GM12878 (cell line): ENCODE measurements around the gene ABCC4. TPM values are rescaled to one million over a fixed set of nuclear protein-coding genes. Genes with fewer than 3 reads are reported as not detected.

Source experiments
- ATAC-seq: fragments of 200-7000 bp; cut with Tn5 transposase; 3 replicates; pipeline ENCODE4 v1.9.1; 2020; ENCODE audit warnings: mild to moderate bottlenecking, moderate library complexity
- BruUV-seq: library from RNA; stranded (reverse); fragments of 400-500 nt; replicated peaks from 2 replicates; lab custom pipeline; 2021; lab: Mats Ljungman, UMichigan
- CTCF ChIA-PET: fragments of 300-600 bp; sonication (Branson Sonifier 250); formaldehyde crosslinking; extraction: SDS; loops from one replicate; lab custom pipeline; 2021; ENCODE audit warnings: inconsistent platforms; lab: Yijun Ruan, JAX
- POLR2A ChIA-PET: fragments of 350-600 bp; formaldehyde crosslinking; extraction: SDS; loops from one replicate; lab custom pipeline; 2021; ENCODE audit warnings: inconsistent platforms; lab: Charles Lee
- RAD21 ChIA-PET: fragments of 300-600 bp; sonication (Branson Sonifier 250); formaldehyde crosslinking; loops from one replicate; lab custom pipeline; 2023; ENCODE audit warnings: antibody characterized with exemption; ENCODE audit not compliant: unreplicated experiment; lab: Charles Lee
- SMC1A ChIA-PET: fragments of 300-600 bp; sonication (Branson Sonifier 250); formaldehyde crosslinking; loops from one replicate; lab custom pipeline; 2023; ENCODE audit not compliant: unreplicated experiment, uncharacterized antibody; lab: Charles Lee
- DNase-seq: peaks from one replicate; pipeline ENCODE4 v3.0.0-alpha.2; 2011; ENCODE audit warnings: low read depth, low spot score
- FAIRE-seq: peaks from 3 replicates; lab custom pipeline; 2011; peaks lifted over from hg19 to GRCh38; lab: Jason Lieb, UNC
- H2AFZ ChIP-seq: 2 replicates; pipeline ENCODE4 v1.6.0; 2011; ENCODE audit warnings: low read depth, low read length, control low read depth; ENCODE audit not compliant: control insufficient read depth
- H3K27ac ChIP-seq: 2 replicates; pipeline ENCODE4 v1.5.1; 2011; ENCODE audit warnings: control low read depth; ENCODE audit not compliant: control insufficient read depth, insufficient read depth
- H3K27me3 ChIP-seq, 2 experiments: replicated peaks in 1 of 2; 2 replicates each; pipeline versions ENCODE4 v1.6.0 to v1.6.1; 2011; ENCODE audit warnings: low read length in 1 of 2; ENCODE audit not compliant: control insufficient read depth in 2 of 2, insufficient read depth in 2 of 2
- H3K36me3 ChIP-seq, 2 experiments: 2 replicates each; pipeline ENCODE4 v1.5.1; 2011; ENCODE audit warnings: low read length in 1 of 2; ENCODE audit not compliant: control insufficient read depth in 2 of 2, insufficient read depth in 2 of 2
- H3K4me1 ChIP-seq: 2 replicates; pipeline ENCODE4 v1.6.1; 2011; ENCODE audit warnings: mild to moderate bottlenecking, low read length, moderate library complexity, mixed read lengths; ENCODE audit not compliant: control insufficient read depth, insufficient read depth
- H3K4me2 ChIP-seq: 2 replicates; pipeline ENCODE4 v1.6.0; 2011; ENCODE audit warnings: control low read depth; ENCODE audit not compliant: control insufficient read depth, insufficient read depth
- H3K4me3 ChIP-seq: fragments of 200-600 bp; sonication (generic); 2 replicates; pipeline ENCODE4 v1.5.1; 2016
- H3K79me2 ChIP-seq: 2 replicates; pipeline ENCODE4 v1.6.0; 2011; ENCODE audit warnings: low read length; ENCODE audit not compliant: control insufficient read depth, insufficient read depth
- H3K9ac ChIP-seq: 2 replicates; pipeline ENCODE4 v1.8.0; 2011; ENCODE audit warnings: low read length, control low read depth, mixed read lengths; ENCODE audit not compliant: control insufficient read depth, insufficient read depth
- H3K9me3 ChIP-seq: replicated peaks from 3 replicates; pipeline ENCODE4 v1.5.1; 2011; ENCODE audit warnings: mild to moderate bottlenecking, low read length; ENCODE audit not compliant: control insufficient read depth, insufficient read depth
- H4K20me1 ChIP-seq: 2 replicates; pipeline ENCODE4 v1.6.0; 2011; ENCODE audit not compliant: control insufficient read depth, insufficient read depth
- RAD21 ChIP-seq: IDR thresholded peaks from 2 replicates; pipeline ENCODE4 v1.6.1; 2011; ENCODE audit warnings: mild to moderate bottlenecking, low read depth, low read length, moderate library complexity; ENCODE audit not compliant: insufficient read depth
- RUNX3 ChIP-seq: IDR thresholded peaks from 2 replicates; pipeline ENCODE4 v1.6.1; 2012; ENCODE audit warnings: low read length, inconsistent platforms
- WGBS: methylation state at CpG from one replicate; pipeline ENCODE4 v1.1.6; 2016; ENCODE audit warnings: low lambda C conversion rate; ENCODE audit not compliant: insufficient replicate concordance, insufficient coverage; ENCODE audit errors: missing lambda C conversion rate; 5-methylcytosine and 5-hydroxymethylcytosine counted together
- in situ Hi-C: fragments of 300-500 bp; cut with MboI; formaldehyde crosslinking; loops from 9 replicates; pipeline ENCODE4 v1.14.3; 2018; ENCODE audit warnings: mixed read lengths
- intact Hi-C: fragments of 100-400 bp; cut with micrococcal nuclease; formaldehyde crosslinking; loops from one replicate; pipeline ENCODE4 v1.14.2; 2022; ENCODE audit not compliant: unreplicated experiment
- polyA plus RNA-seq, 11 experiments: library from polyadenylated mRNA; depleted of rRNA in 4 of 11; unstranded in 6 of 11; stranded (reverse) in 5 of 11; fragments of >200 nt; fragmentation: Nextera tagmentation in 4 of 11; fragmentation: Illumina TruSeq in 1 of 11; extraction: Ambion mirVana in 4 of 11; extraction: Trizol in 1 of 11; gene quantifications; 1 replicate in 1 of 11; 2 replicates in 10 of 11; pipeline versions ENCODE4 v1.2.1 to v1.2.3, GENCODE V29; 2011 to 2016; ENCODE audit warnings: inconsistent platforms in 2 of 11, missing spikeins in 2 of 11, low read depth in 1 of 11
- total RNA-seq, 4 experiments: library from RNA; depleted of rRNA in 3 of 4; stranded (reverse); fragments of >200 nt in 3 of 4; fragmentation: Illumina TruSeq in 1 of 4; extraction: Trizol in 1 of 4; gene quantifications; 2 replicates each; pipeline versions ENCODE4 v1.2.1 to v1.2.3, GENCODE V29; 2013 to 2021
- TF ChIP-seq, protein P1 (sequence below): fragments of 450-650 bp; IDR thresholded peaks from 2 replicates; pipeline ENCODE4 v1.6.1; 2016; ENCODE audit warnings: mild to moderate bottlenecking

The ABCC4 gene
- total and polyA plus RNA-seq, 10 of the 15 experiments (the other 5 are each of a cell fraction or from before 2014, with no cell fraction given): 7.2 to 44.4 (median 24.1) TPM

DNA sequence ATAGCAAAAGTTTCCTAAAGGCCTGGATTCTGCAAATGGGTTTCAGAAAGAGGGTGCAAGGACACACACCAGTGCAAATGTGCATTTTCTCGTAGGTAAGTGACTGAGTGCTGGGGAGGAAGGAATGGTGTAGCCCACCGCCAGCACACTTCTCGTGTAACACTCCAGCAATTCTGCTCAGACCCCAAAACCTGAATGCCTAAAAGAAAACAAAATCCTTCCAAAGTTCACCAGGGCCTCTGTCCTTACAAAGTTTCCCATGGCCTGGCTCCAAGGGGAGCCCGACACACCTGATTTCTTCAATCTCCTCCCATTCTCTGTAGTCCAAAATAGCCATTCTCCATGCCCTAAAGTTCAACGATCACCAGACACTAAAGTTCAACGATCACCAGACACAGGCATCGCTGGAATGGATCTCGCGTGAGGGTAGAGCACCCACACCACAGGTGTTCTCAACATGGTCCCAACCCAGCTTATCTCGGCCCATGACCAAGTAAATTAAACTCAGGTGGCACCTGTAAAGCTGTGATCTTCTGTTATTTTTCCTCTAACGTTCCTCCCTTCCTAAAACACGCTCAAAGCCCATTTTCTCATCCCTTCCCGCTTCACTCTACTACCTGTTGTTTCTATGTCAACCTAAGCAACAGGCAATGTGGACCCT, 46.0 kb downstream of the ABCC4 start:
- ATAC-seq: no peak
- no peaks in the 10 kb centered on the region; the same call in 2 of the 3 replicates for H3K9me3 ChIP-seq
- TF ChIP-seq RAD21 (no peak), RUNX3 (0 out of 2 replicates have a peak, but pooled peaks have one; percentile 0)
- TF ChIP-seq, protein P1, sequence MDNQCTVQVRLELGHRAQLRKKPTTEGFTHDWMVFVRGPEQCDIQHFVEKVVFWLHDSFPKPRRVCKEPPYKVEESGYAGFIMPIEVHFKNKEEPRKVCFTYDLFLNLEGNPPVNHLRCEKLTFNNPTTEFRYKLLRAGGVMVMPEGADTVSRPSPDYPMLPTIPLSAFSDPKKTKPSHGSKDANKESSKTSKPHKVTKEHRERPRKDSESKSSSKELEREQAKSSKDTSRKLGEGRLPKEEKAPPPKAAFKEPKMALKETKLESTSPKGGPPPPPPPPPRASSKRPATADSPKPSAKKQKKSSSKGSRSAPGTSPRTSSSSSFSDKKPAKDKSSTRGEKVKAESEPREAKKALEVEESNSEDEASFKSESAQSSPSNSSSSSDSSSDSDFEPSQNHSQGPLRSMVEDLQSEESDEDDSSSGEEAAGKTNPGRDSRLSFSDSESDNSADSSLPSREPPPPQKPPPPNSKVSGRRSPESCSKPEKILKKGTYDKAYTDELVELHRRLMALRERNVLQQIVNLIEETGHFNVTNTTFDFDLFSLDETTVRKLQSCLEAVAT: peak; percentile 94
- H3K4me3 ChIP-seq: no peak overlapping the region
- no TSS peak for BruUV-seq
- RAD21 ChIA-PET: interaction anchor here (0.7 to 1.9 kb wide), 5 partner anchors 26 to 46 kb away, joined by 3 to 6 read pairs (median 3); no protein-coding TSS in a partner anchor
- peaks cover 58% of the 10 kb centered on the region for H3K4me1 ChIP-seq
- in situ Hi-C loops (no loop called here), intact Hi-C loops (no loop called here)
- no peaks in the 10 kb centered on the region for H4K20me1 ChIP-seq
- FAIRE-seq: no peak
- SMC1A ChIA-PET: interaction anchor here (1.0 to 10.2 kb wide), 8 partner anchors 16 to 47 kb away, joined by 3 to 109 read pairs (median 5); no protein-coding TSS in a partner anchor
- no peak overlapping the region for H3K4me2 ChIP-seq
- peaks cover 0 to 2% of the 10 kb centered on the region in 2 experiments; a peak in 2 of 4 replicates for H3K36me3 ChIP-seq
- no peak for DNase-seq
- CTCF ChIA-PET: interaction anchor here (1.9 to 2.2 kb wide), 2 partner anchors 29 to 42 kb away, joined by 4 to 7 read pairs; no protein-coding TSS in a partner anchor
- 89% methylated on average over 13 of the region's 13 CpGs for WGBS
- H3K79me2 ChIP-seq: peaks cover 57% of the 10 kb centered on the region
- H3K27me3 ChIP-seq: no peaks in the 10 kb centered on the region
- H2AFZ ChIP-seq: no peak overlapping the region
- POLR2A ChIA-PET: interaction anchor here (2.5 kb wide), 1 partner anchor 42 kb away, joined by 7 read pairs; no protein-coding TSS in a partner anchor
- no peak overlapping the region for H3K27ac ChIP-seq
- H3K9ac ChIP-seq: no peak overlapping the region
